Measurements from ENCODE around the gene FAM124B. TPM values are rescaled to one million over a fixed set of nuclear protein-coding genes. Genes with fewer than 3 reads are reported as not detected.

The FAM124B gene
- total RNA-seq, 1 experiment from 2014 or later: not detected

GRCh38 chr2:224350703-224351102 lies 51.2 kb downstream of the FAM124B start:
- no peak for DNase-seq
- Histone ChIP-seq H3K9me3 (ENCODE audit: low read length) (no peaks in the 10 kb centered on the region), H3K4me2 (ENCODE audit: low read depth, low read length, poor library complexity, severe bottlenecking) (no peak overlapping the region)

GRCh38 chr2:224349396-224349795 lies 52.5 kb downstream of the FAM124B start:
- H3K9me3 ChIP-seq (ENCODE audit: low read length): no peaks in the 10 kb centered on the region
- H3K9me2 ChIP-seq (replicated peaks; ENCODE audit: insufficient read depth, low read length): no peaks in the 10 kb centered on the region
- no peak for DNase-seq
- H3K4me2 ChIP-seq (ENCODE audit: low read depth, low read length, poor library complexity, severe bottlenecking): no peak overlapping the region
- H3K4me1 ChIP-seq (ENCODE audit: low read length): no peaks in the 10 kb centered on the region
- no peak overlapping the region for H3K27ac ChIP-seq (ENCODE audit: low read length)
- no peaks in the 10 kb centered on the region for H3K36me3 ChIP-seq (ENCODE audit: insufficient read depth, low read length)
- H3K4me3 ChIP-seq (ENCODE audit: low read length): no peak overlapping the region
- no peaks in the 10 kb centered on the region for H4K20me1 ChIP-seq (ENCODE audit: insufficient read depth, low read depth, low read length)
- no peak overlapping the region for H3K9ac ChIP-seq (ENCODE audit: low read length)
- H2AFZ ChIP-seq (ENCODE audit: low read length): no peak overlapping the region
- H3K79me2 ChIP-seq (ENCODE audit: low read length): no peaks in the 10 kb centered on the region
- no peaks in the 10 kb centered on the region; the same call in 1 of the 2 replicates for H3K27me3 ChIP-seq (ENCODE audit: low read length)

More at GRCh38 chr2:224350703-224351102, 51.2 kb downstream of the FAM124B start:
- Histone ChIP-seq H3K4me1 (ENCODE audit: low read length) (no peaks in the 10 kb centered on the region), H2AFZ (ENCODE audit: low read length) (no peak overlapping the region), H3K27me3 (ENCODE audit: low read length) (no peaks in the 10 kb centered on the region; the same call in 1 of the 2 replicates), H3K36me3 (ENCODE audit: insufficient read depth, low read length) (no peaks in the 10 kb centered on the region), H3K9me2 (replicated peaks; ENCODE audit: insufficient read depth, low read length) (no peaks in the 10 kb centered on the region), H3K4me3 (ENCODE audit: low read length) (no peak overlapping the region), H3K27ac (ENCODE audit: low read length) (no peak overlapping the region), H3K79me2 (ENCODE audit: low read length) (no peaks in the 10 kb centered on the region), H3K9ac (ENCODE audit: low read length) (no peak overlapping the region), H4K20me1 (ENCODE audit: insufficient read depth, low read depth, low read length) (no peaks in the 10 kb centered on the region)

GRCh38 chr2:224347176-224348051 lies 54.5 kb downstream of the FAM124B start:
- no peak overlapping the region for H2AFZ ChIP-seq (ENCODE audit: low read length)
- no peaks in the 10 kb centered on the region for H3K36me3 ChIP-seq (ENCODE audit: insufficient read depth, low read length)
- H4K20me1 ChIP-seq (ENCODE audit: insufficient read depth, low read depth, low read length): no peaks in the 10 kb centered on the region
- H3K79me2 ChIP-seq (ENCODE audit: low read length): no peaks in the 10 kb centered on the region
- H3K4me1 ChIP-seq (ENCODE audit: low read length): no peaks in the 10 kb centered on the region
- no peaks in the 10 kb centered on the region for H3K9me2 ChIP-seq (replicated peaks; ENCODE audit: insufficient read depth, low read length)
- no peak overlapping the region for H3K27ac ChIP-seq (ENCODE audit: low read length)
- no peak overlapping the region for H3K4me3 ChIP-seq (ENCODE audit: low read length)
- H3K4me2 ChIP-seq (ENCODE audit: low read depth, low read length, poor library complexity, severe bottlenecking): no peak overlapping the region
- no peaks in the 10 kb centered on the region; the same call in 1 of the 2 replicates for H3K27me3 ChIP-seq (ENCODE audit: low read length)
- no peak for DNase-seq
- H3K9me3 ChIP-seq (ENCODE audit: low read length): no peaks in the 10 kb centered on the region
- H3K9ac ChIP-seq (ENCODE audit: low read length): no peak overlapping the region

- no peak for DNase-seq
- Histone ChIP-seq H4K20me1 (ENCODE audit: insufficient read depth, low read depth, low read length) (no peaks in the 10 kb centered on the region), H2AFZ (ENCODE audit: low read length) (no peak overlapping the region), H3K4me3 (ENCODE audit: low read length) (no peak overlapping the region), H3K9me3 (ENCODE audit: low read length) (no peaks in the 10 kb centered on the region), H3K36me3 (ENCODE audit: insufficient read depth, low read length) (no peaks in the 10 kb centered on the region), H3K27me3 (ENCODE audit: low read length) (no peaks in the 10 kb centered on the region), H3K9ac (ENCODE audit: low read length) (no peak overlapping the region), H3K27ac (ENCODE audit: low read length) (no peak overlapping the region), H3K79me2 (ENCODE audit: low read length) (no peaks in the 10 kb centered on the region), H3K4me1 (ENCODE audit: low read length) (no peaks in the 10 kb centered on the region), H3K9me2 (replicated peaks; ENCODE audit: insufficient read depth, low read length) (no peaks in the 10 kb centered on the region), H3K4me2 (ENCODE audit: low read depth, low read length, poor library complexity, severe bottlenecking) (no peak overlapping the region)
Observed at GRCh38 chr2:224345492-224345891, 56.4 kb downstream of the FAM124B start.

GRCh38 chr2:224343226-224343625 lies 58.7 kb downstream of the FAM124B start:
- H3K4me1 ChIP-seq (ENCODE audit: low read length): no peaks in the 10 kb centered on the region
- H3K79me2 ChIP-seq (ENCODE audit: low read length): no peaks in the 10 kb centered on the region
- H4K20me1 ChIP-seq (ENCODE audit: insufficient read depth, low read depth, low read length): no peaks in the 10 kb centered on the region
- no peaks in the 10 kb centered on the region for H3K9me2 ChIP-seq (replicated peaks; ENCODE audit: insufficient read depth, low read length)
- H3K4me2 ChIP-seq (ENCODE audit: low read depth, low read length, poor library complexity, severe bottlenecking): no peak overlapping the region
- no peak overlapping the region for H2AFZ ChIP-seq (ENCODE audit: low read length)
- no peak overlapping the region for H3K4me3 ChIP-seq (ENCODE audit: low read length)
- H3K27me3 ChIP-seq (ENCODE audit: low read length): no peaks in the 10 kb centered on the region
- no peaks in the 10 kb centered on the region for H3K36me3 ChIP-seq (ENCODE audit: insufficient read depth, low read length)
- H3K9me3 ChIP-seq (ENCODE audit: low read length): no peaks in the 10 kb centered on the region
- no peak for DNase-seq
- no peak overlapping the region for H3K9ac ChIP-seq (ENCODE audit: low read length)
- H3K27ac ChIP-seq (ENCODE audit: low read length): no peak overlapping the region

- no peaks in the 10 kb centered on the region for H3K9me3 ChIP-seq (ENCODE audit: low read length)
- no peak overlapping the region for H2AFZ ChIP-seq (ENCODE audit: low read length)
- H3K4me2 ChIP-seq (ENCODE audit: low read depth, low read length, poor library complexity, severe bottlenecking): no peak overlapping the region
- H3K4me3 ChIP-seq (ENCODE audit: low read length): no peak overlapping the region
- no peaks in the 10 kb centered on the region for H3K4me1 ChIP-seq (ENCODE audit: low read length)
- H3K36me3 ChIP-seq (ENCODE audit: insufficient read depth, low read length): no peaks in the 10 kb centered on the region
- no peaks in the 10 kb centered on the region for H4K20me1 ChIP-seq (ENCODE audit: insufficient read depth, low read depth, low read length)
- no peak overlapping the region for H3K9ac ChIP-seq (ENCODE audit: low read length)
- H3K79me2 ChIP-seq (ENCODE audit: low read length): no peaks in the 10 kb centered on the region
- H3K9me2 ChIP-seq (replicated peaks; ENCODE audit: insufficient read depth, low read length): no peaks in the 10 kb centered on the region
- no peaks in the 10 kb centered on the region for H3K27me3 ChIP-seq (ENCODE audit: low read length)
- no peak for DNase-seq
- H3K27ac ChIP-seq (ENCODE audit: low read length): no peak overlapping the region
Observed at GRCh38 chr2:224335991-224336390, 65.9 kb downstream of the FAM124B start.

GRCh38 chr2:224334726-224335125 lies 67.2 kb downstream of the FAM124B start:
- no peaks in the 10 kb centered on the region for H4K20me1 ChIP-seq (ENCODE audit: insufficient read depth, low read depth, low read length)
- no peaks in the 10 kb centered on the region for H3K9me3 ChIP-seq (ENCODE audit: low read length)
- no peak overlapping the region for H3K27ac ChIP-seq (ENCODE audit: low read length)
- no peak overlapping the region for H3K4me3 ChIP-seq (ENCODE audit: low read length)
- H3K36me3 ChIP-seq (ENCODE audit: insufficient read depth, low read length): no peaks in the 10 kb centered on the region
- no peaks in the 10 kb centered on the region for H3K9me2 ChIP-seq (replicated peaks; ENCODE audit: insufficient read depth, low read length)
- H3K9ac ChIP-seq (ENCODE audit: low read length): no peak overlapping the region
- H2AFZ ChIP-seq (ENCODE audit: low read length): no peak overlapping the region
- H3K4me1 ChIP-seq (ENCODE audit: low read length): no peaks in the 10 kb centered on the region
- H3K79me2 ChIP-seq (ENCODE audit: low read length): no peaks in the 10 kb centered on the region
- no peak overlapping the region for H3K4me2 ChIP-seq (ENCODE audit: low read depth, low read length, poor library complexity, severe bottlenecking)
- no peaks in the 10 kb centered on the region for H3K27me3 ChIP-seq (ENCODE audit: low read length)
- no peak for DNase-seq

GRCh38 chr2:224333726-224334482 lies 68.0 kb downstream of the FAM124B start:
- DNase-seq: no peak
- Histone ChIP-seq H3K27ac (ENCODE audit: low read length) (no peak overlapping the region), H2AFZ (ENCODE audit: low read length) (no peak overlapping the region), H3K4me1 (ENCODE audit: low read length) (no peaks in the 10 kb centered on the region), H3K9me3 (ENCODE audit: low read length) (no peaks in the 10 kb centered on the region), H3K79me2 (ENCODE audit: low read length) (no peaks in the 10 kb centered on the region), H3K4me2 (ENCODE audit: low read depth, low read length, poor library complexity, severe bottlenecking) (no peak overlapping the region), H3K9me2 (replicated peaks; ENCODE audit: insufficient read depth, low read length) (no peaks in the 10 kb centered on the region), H4K20me1 (ENCODE audit: insufficient read depth, low read depth, low read length) (no peaks in the 10 kb centered on the region), H3K36me3 (ENCODE audit: insufficient read depth, low read length) (no peaks in the 10 kb centered on the region), H3K9ac (ENCODE audit: low read length) (no peak overlapping the region), H3K4me3 (ENCODE audit: low read length) (no peak overlapping the region), H3K27me3 (ENCODE audit: low read length) (no peaks in the 10 kb centered on the region)

Measured in Karpas-422 (cell line).